Left ventricle myocardium inferior (tissue), 1 donor: ENCODE data around the gene EXOC2. TPM values are rescaled to one million over a fixed set of nuclear protein-coding genes. Genes with fewer than 3 reads are reported as not detected.

Experiments used
- DNase-seq: peaks from one replicate; pipeline ENCODE4 v3.0.0-alpha.2; 2020
- H3K27ac ChIP-seq: fragments of 200-600 bp; replicated peaks from 2 replicates; pipeline ENCODE4 v1.8.0; 2021
- H3K27me3 ChIP-seq: fragments of 200-600 bp; 2 replicates; pipeline ENCODE4 v1.8.0; 2021; ENCODE audit warnings: low read depth
- H3K36me3 ChIP-seq: fragments of 200-600 bp; 2 replicates; pipeline ENCODE4 v1.8.0; 2021
- H3K4me1 ChIP-seq: fragments of 200-600 bp; 2 replicates; pipeline ENCODE4 v1.8.0; 2021
- H3K4me3 ChIP-seq: fragments of 200-600 bp; 2 replicates; pipeline ENCODE4 v1.8.0; 2021; ENCODE audit warnings: mild to moderate bottlenecking, moderate library complexity
- H3K9me3 ChIP-seq: fragments of 200-600 bp; replicated peaks from 2 replicates; pipeline ENCODE4 v1.8.0; 2021
- intact Hi-C: fragments of 100-400 bp; cut with micrococcal nuclease; formaldehyde crosslinking; loops from one replicate; pipeline ENCODE4 v1.11.0; 2022
- total RNA-seq: library from RNA; stranded (reverse); fragmentation: NEBNext Ultra II Directional; extraction: Animal tissue kit (Norgen Biotek cat#: 25700); gene quantifications from one replicate; pipeline ENCODE4 v1.2.1, GENCODE V29; 2021
- TF ChIP-seq, protein P1 (sequence below): fragments of 200-600 bp; IDR thresholded peaks from 2 replicates; pipeline ENCODE4 v1.8.0; 2021; ENCODE audit warnings: antibody characterized with exemption, mild to moderate bottlenecking, borderline replicate concordance
- donor health status: DM: no; HTN: yes; CAD: no; lungs with severe emphysema.

EXOC2 gene
- total RNA-seq, 1 donor from 2014 or later, result 15.6 TPM

DNA sequence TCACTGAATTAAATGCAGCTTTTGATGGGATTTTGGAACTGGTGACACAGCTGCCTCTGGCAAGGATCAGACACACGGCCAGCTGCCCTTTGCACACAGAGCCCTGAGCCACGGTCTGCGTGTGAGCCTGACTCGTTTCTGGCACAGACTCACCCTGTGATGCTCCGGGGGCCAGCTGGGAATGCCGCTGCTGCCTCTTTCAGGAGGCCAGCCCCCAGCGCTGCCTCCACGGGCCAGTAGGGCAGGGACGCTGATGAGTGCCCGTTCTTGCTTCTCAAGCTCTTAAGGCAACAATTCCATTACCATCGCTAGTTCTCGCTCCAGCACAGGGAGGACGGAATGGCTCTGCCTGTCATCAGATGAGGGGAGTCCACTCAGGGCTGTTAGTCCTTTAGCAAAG lies 239.8 kb downstream of the EXOC2 start:
- peaks cover 31% of the 10 kb centered on the region for H3K27me3 ChIP-seq
- no peaks in the 10 kb centered on the region for H3K4me1 ChIP-seq
- intact Hi-C loops, result no loop called here
- DNase-seq, result peak; percentile 28
- H3K27ac ChIP-seq, result no peak overlapping the region
- no peak overlapping the region for H3K4me3 ChIP-seq
- TF ChIP-seq, protein P1, sequence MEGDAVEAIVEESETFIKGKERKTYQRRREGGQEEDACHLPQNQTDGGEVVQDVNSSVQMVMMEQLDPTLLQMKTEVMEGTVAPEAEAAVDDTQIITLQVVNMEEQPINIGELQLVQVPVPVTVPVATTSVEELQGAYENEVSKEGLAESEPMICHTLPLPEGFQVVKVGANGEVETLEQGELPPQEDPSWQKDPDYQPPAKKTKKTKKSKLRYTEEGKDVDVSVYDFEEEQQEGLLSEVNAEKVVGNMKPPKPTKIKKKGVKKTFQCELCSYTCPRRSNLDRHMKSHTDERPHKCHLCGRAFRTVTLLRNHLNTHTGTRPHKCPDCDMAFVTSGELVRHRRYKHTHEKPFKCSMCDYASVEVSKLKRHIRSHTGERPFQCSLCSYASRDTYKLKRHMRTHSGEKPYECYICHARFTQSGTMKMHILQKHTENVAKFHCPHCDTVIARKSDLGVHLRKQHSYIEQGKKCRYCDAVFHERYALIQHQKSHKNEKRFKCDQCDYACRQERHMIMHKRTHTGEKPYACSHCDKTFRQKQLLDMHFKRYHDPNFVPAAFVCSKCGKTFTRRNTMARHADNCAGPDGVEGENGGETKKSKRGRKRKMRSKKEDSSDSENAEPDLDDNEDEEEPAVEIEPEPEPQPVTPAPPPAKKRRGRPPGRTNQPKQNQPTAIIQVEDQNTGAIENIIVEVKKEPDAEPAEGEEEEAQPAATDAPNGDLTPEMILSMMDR, result no peak
- H3K36me3 ChIP-seq, result no peaks in the 10 kb centered on the region
- peaks cover 1% of the 10 kb centered on the region for H3K9me3 ChIP-seq

DNA sequence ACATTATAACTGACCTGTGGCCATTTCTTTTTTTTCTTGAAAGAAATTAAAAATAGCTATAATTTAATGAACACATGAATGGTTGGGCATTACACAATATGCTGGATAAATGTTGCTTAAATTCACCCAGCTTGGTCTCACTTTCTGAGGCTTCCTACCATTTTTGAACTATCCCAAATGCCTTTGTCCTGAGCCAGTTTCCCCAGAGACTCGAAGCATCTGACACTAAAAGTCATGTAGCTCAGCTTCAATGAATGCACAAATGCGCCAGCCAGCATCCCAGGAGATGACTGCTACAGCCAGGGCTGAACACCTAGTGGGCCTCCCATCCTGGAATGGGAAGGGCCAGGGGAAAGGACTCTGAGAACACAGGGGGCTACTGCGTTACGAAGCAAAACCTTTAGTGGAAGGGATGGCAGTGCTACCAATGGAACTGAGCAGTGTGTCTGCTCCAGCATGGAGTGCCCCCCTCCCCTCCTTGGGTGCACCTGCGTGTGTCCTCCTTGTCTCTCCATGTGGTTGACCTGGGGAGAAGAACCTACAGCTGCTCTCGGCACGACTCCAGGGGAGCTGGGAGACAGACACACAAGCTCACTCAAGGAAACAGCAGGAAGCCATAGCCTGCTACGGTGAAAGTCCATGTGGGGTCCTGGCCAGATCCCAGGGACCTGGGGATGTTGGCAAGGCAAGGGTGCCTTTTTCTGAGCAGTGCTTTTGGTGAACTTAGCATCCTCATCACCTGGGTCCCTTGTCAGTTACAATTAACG lies 240.5 kb downstream of the EXOC2 start:
- H3K36me3 ChIP-seq, result no peaks in the 10 kb centered on the region
- intact Hi-C loops, result no loop called here
- peaks cover 34% of the 10 kb centered on the region for H3K27me3 ChIP-seq
- H3K27ac ChIP-seq, result no peak overlapping the region
- H3K4me1 ChIP-seq, result no peaks in the 10 kb centered on the region
- TF ChIP-seq, protein P1, result no peak
- DNase-seq, result no peak
- no peaks in the 10 kb centered on the region for H3K9me3 ChIP-seq
- H3K4me3 ChIP-seq, result no peak overlapping the region

DNA sequence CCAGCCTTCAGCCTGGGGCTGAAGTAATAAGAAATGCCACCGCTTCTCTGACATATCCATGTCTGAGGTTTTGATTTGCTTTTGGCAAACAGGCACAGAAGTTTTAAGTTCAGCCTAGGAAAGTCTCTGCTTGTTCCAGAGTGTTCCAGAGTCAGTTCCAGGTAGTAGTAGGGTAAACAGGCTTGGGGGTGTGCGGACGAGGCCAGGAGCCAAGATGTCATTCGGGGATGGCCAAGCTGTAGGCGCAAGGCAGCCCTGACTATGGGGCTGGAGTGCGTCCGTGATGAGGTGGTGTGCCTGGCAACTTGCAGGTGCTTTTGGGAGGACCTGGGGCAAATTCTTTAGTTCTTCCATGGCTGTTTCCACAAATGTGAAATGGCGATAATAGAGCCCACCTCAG lies 241.1 kb downstream of the EXOC2 start:
- H3K9me3 ChIP-seq, result no peaks in the 10 kb centered on the region
- intact Hi-C loops, result no loop called here
- peaks cover 40% of the 10 kb centered on the region for H3K27me3 ChIP-seq
- no peak overlapping the region for H3K27ac ChIP-seq
- no peak for DNase-seq
- H3K4me1 ChIP-seq, result no peaks in the 10 kb centered on the region
- TF ChIP-seq, protein P1, result no peak
- H3K4me3 ChIP-seq, result no peak overlapping the region
- H3K36me3 ChIP-seq, result no peaks in the 10 kb centered on the region

DNA sequence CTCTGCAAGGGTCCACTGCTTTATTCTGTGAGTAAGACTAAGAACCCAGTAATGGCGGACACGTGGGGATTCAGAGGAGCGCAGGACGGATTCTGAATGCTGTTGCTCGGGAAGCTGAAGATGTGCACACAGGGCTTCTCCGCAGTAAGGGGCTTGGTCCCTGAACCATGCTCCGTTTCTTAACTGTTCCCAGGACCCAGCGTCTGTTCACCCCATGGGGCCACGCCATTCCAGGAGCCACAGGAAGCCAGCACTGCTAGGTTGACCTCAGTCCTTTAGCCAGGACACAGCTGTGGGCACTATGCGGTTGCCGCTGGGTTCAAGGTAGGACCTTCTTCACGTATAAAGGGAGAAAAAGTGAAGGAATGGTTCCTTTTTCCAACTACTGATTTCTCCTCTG lies 241.6 kb downstream of the EXOC2 start:
- Histone ChIP-seq H3K36me3 (no peaks in the 10 kb centered on the region), H3K9me3 (no peaks in the 10 kb centered on the region), H3K27ac (no peak overlapping the region), H3K4me1 (no peaks in the 10 kb centered on the region), H3K4me3 (no peak overlapping the region), H3K27me3 (peaks cover 41% of the 10 kb centered on the region)
- TF ChIP-seq, protein P1, result no peak
- no peak for DNase-seq
- intact Hi-C loops, result no loop called here

DNA sequence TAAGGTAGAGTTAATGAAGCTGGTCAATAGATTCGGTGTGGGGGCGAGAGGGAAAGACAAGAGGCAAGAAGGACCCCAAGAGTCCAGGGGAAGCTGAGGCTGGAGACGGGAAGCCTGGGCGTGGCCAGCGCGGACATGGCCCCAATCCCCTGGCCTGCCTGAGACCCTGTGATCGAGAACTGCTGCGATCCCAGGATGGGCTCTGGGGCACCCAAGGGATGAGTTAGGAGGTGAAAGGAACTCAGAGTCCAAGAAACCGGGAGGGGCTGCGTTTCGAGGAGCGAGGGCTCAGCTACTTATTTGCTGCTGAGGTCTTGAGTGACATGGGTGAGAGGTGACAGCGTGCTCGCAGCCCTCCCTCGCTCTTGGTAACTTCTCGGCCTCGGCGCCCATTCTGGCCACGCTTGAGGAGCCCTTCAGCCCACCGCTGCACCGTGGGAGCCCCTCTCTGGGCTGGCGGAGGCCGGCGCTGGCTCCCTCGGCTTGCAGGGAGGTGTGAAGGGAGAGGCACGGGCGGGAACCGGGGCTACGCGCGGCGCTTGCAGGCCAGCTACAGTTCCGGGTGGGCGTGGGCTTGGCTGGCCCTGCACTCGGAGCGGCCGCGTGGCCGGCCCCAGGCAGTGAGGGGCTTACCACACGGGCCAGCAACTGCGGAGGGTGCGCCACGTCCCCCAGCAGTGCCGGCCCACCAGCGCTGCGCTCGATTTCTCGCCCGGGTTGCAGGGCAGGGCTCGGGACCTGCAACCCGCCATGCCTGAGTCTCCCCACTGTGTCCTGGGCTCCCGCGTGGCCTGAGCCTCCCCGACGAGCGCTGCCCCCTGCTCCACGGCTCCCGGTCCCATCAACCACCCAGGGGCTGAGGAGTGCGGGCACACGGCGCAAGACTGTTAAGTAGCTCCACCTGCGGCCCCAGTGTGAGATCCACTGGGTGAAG lies 243.2 kb downstream of the EXOC2 start:
- no peaks in the 10 kb centered on the region for H3K4me1 ChIP-seq
- no peaks in the 10 kb centered on the region for H3K36me3 ChIP-seq
- TF ChIP-seq, protein P1, result no peak
- H3K27me3 ChIP-seq, result peaks cover 40% of the 10 kb centered on the region
- H3K4me3 ChIP-seq, result no peak overlapping the region
- no peaks in the 10 kb centered on the region for H3K9me3 ChIP-seq
- H3K27ac ChIP-seq, result no peak overlapping the region
- no peak for DNase-seq
- intact Hi-C loops, result no loop called here
